IMR-90 (cell line): ENCODE results near the gene NIPAL1. TPM values are rescaled to one million over a fixed set of nuclear protein-coding genes. Genes with fewer than 3 reads are reported as not detected.

Experiments
- ATAC-seq: fragments of 200-7000 bp; cut with Tn5 transposase; 2 replicates; pipeline ENCODE4 v1.9.1; 2020; ENCODE audit warnings: low read depth, mild to moderate bottlenecking, moderate library complexity
- BruUV-seq: library from RNA; stranded (reverse); fragments of 400-500 nt; replicated peaks from 2 replicates; lab custom pipeline; 2021; lab: Mats Ljungman, UMichigan
- CTCF ChIA-PET: fragments of 300-600 bp; formaldehyde crosslinking; extraction: SDS; loops from one replicate; lab custom pipeline; 2021; ENCODE audit warnings: antibody characterized with exemption; lab: Yijun Ruan, JAX
- POLR2A ChIA-PET: fragments of 300-600 bp; sonication (Branson Sonifier 250); formaldehyde crosslinking; loops from one replicate; lab custom pipeline; 2022; ENCODE audit warnings: antibody characterized with exemption; ENCODE audit not compliant: unreplicated experiment; lab: Charles Lee
- DNase-seq: peaks from one replicate; pipeline ENCODE4 v3.0.0; 2013
- H2AFZ ChIP-seq: replicated peaks from 2 replicates; pipeline ENCODE3; 2013; ENCODE audit warnings: low read length, mild to moderate bottlenecking; ENCODE audit not compliant: poor library complexity
- H2AK5ac ChIP-seq: 2 replicates; pipeline ENCODE4 v1.6.1; 2013; ENCODE audit warnings: low read depth, low read length, inconsistent platforms
- H2AK9ac ChIP-seq: replicated peaks from 2 replicates; pipeline ENCODE3; 2013; ENCODE audit warnings: mild to moderate bottlenecking, low read depth, low read length, moderate library complexity; ENCODE audit not compliant: poor library complexity
- H2BK120ac ChIP-seq: 2 replicates; pipeline ENCODE4 v1.6.1; 2013; ENCODE audit warnings: low read depth, low read length, inconsistent platforms
- H2BK15ac ChIP-seq: 3 replicates; pipeline ENCODE4 v1.6.1; 2013; ENCODE audit warnings: low read depth, low read length, inconsistent platforms
- H2BK20ac ChIP-seq: 2 replicates; pipeline ENCODE4 v1.6.1; 2013; ENCODE audit warnings: low read depth, mild to moderate bottlenecking, inconsistent platforms, low read length, moderate library complexity
- H2BK5ac ChIP-seq: 2 replicates; pipeline ENCODE4 v1.6.1; 2013; ENCODE audit warnings: mild to moderate bottlenecking, low read depth, low read length, inconsistent platforms; ENCODE audit not compliant: poor library complexity, severe bottlenecking
- H3K14ac ChIP-seq: replicated peaks from 2 replicates; pipeline ENCODE4 v1.6.1; 2013; ENCODE audit warnings: low read depth, low read length, inconsistent platforms
- H3K18ac ChIP-seq: 2 replicates; pipeline ENCODE4 v1.6.1; 2013; ENCODE audit warnings: low read depth, low read length, control low read depth
- H3K23ac ChIP-seq: 2 replicates; pipeline ENCODE4 v1.6.1; 2013; ENCODE audit warnings: low read depth, low read length, inconsistent platforms
- H3K27ac ChIP-seq: 2 replicates; pipeline ENCODE4 v1.5.1; 2013; ENCODE audit warnings: mild to moderate bottlenecking, control low read depth, low read length; ENCODE audit not compliant: insufficient read depth
- H3K27me3 ChIP-seq: 2 replicates; pipeline ENCODE4 v1.6.1; 2013; ENCODE audit warnings: low read length; ENCODE audit not compliant: control insufficient read depth, insufficient read depth
- H3K36me3 ChIP-seq: 2 replicates; pipeline ENCODE4 v1.6.1; 2013; ENCODE audit warnings: low read length, mixed read lengths; ENCODE audit not compliant: control insufficient read depth, insufficient read depth
- H3K4ac ChIP-seq: 2 replicates; pipeline ENCODE4 v1.6.1; 2013; ENCODE audit warnings: low read depth, low read length, inconsistent platforms
- H3K4me1 ChIP-seq: 2 replicates; pipeline ENCODE4 v1.6.1; 2013; ENCODE audit warnings: low read length, mixed read lengths; ENCODE audit not compliant: control insufficient read depth, insufficient read depth
- H3K4me2 ChIP-seq: 2 replicates; pipeline ENCODE4 v1.6.1; 2013; ENCODE audit warnings: low read depth, mild to moderate bottlenecking, control low read depth, low read length, moderate library complexity
- H3K4me3 ChIP-seq: 2 replicates; pipeline ENCODE4 v1.5.1; 2013; ENCODE audit warnings: low read depth, mild to moderate bottlenecking, control low read depth, low read length, moderate library complexity; ENCODE audit not compliant: insufficient read depth
- H3K56ac ChIP-seq: 2 replicates; pipeline ENCODE4 v1.6.1; 2013; ENCODE audit warnings: low read length, inconsistent platforms; ENCODE audit not compliant: insufficient read depth; ENCODE audit errors: extremely low read depth
- H3K79me1 ChIP-seq, 2 experiments: 2 replicates each; pipeline ENCODE4 v1.6.1; 2013; ENCODE audit warnings: low read length in 2 of 2, inconsistent platforms in 1 of 2, low read depth in 1 of 2
- H3K9ac ChIP-seq: 2 replicates; pipeline ENCODE4 v1.6.1; 2013; ENCODE audit warnings: low read depth, low read length, control low read depth
- H3K9me1 ChIP-seq: 2 replicates; pipeline ENCODE4 v1.6.1; 2013; ENCODE audit warnings: low read length, inconsistent platforms; ENCODE audit not compliant: insufficient read depth
- H3K9me3 ChIP-seq: 2 replicates; pipeline ENCODE4 v1.6.1; 2013; ENCODE audit warnings: low read length; ENCODE audit not compliant: control insufficient read depth, insufficient read depth
- H4K20me1 ChIP-seq: 2 replicates; pipeline ENCODE4 v1.6.1; 2013; ENCODE audit warnings: low read length, inconsistent platforms; ENCODE audit not compliant: insufficient read depth
- H4K5ac ChIP-seq: 2 replicates; pipeline ENCODE4 v1.6.1; 2013; ENCODE audit warnings: mild to moderate bottlenecking, low read depth, low read length, control low read depth
- H4K8ac ChIP-seq, 2 experiments: 2 replicates each; pipeline ENCODE4 v1.6.1; 2013; ENCODE audit warnings: low read depth in 2 of 2, low read length in 2 of 2, control low read depth in 1 of 2, inconsistent platforms in 1 of 2
- H4K91ac ChIP-seq: 2 replicates; pipeline ENCODE4 v1.6.1; 2013; ENCODE audit warnings: low read depth, low read length, inconsistent platforms; ENCODE audit not compliant: insufficient read depth
- BHLHE40 ChIP-seq: fragments of 150-350 bp; IDR thresholded peaks from 2 replicates; pipeline ENCODE4 v1.6.1; 2016; ENCODE audit warnings: mild to moderate bottlenecking, low read depth, low read length
- CEBPB ChIP-seq: IDR thresholded peaks from 2 replicates; pipeline ENCODE4 v1.6.1; 2012; ENCODE audit warnings: low read depth, low read length, improper control_type of control experiment
- CHD1 ChIP-seq: IDR thresholded peaks from 2 replicates; pipeline ENCODE4 v1.6.1; 2012; ENCODE audit warnings: low read depth, low read length, improper control_type of control experiment
- ELK1 ChIP-seq: fragments of 150-350 bp; IDR thresholded peaks from 2 replicates; pipeline ENCODE4 v1.6.1; 2016; ENCODE audit warnings: low read depth, mild to moderate bottlenecking, low read length, moderate library complexity, borderline replicate concordance
- FOS ChIP-seq: fragments of 150-350 bp; IDR thresholded peaks from 2 replicates; pipeline ENCODE4 v1.6.1; 2016; ENCODE audit warnings: low read depth, low read length
- MAFK ChIP-seq: IDR thresholded peaks from 2 replicates; pipeline ENCODE4 v1.6.1; 2012; ENCODE audit warnings: low read depth, low read length, improper control_type of control experiment
- MAZ ChIP-seq: IDR thresholded peaks from 2 replicates; pipeline ENCODE4 v1.6.1; 2012; ENCODE audit warnings: low read depth, mild to moderate bottlenecking, low read length, improper control_type of control experiment, moderate library complexity, borderline replicate concordance
- MXI1 ChIP-seq: IDR thresholded peaks from 2 replicates; pipeline ENCODE4 v1.6.1; 2012; ENCODE audit warnings: low read depth, mild to moderate bottlenecking, low read length, moderate library complexity, borderline replicate concordance
- NFE2L2 ChIP-seq: fragments of 150-350 bp; IDR thresholded peaks from 2 replicates; pipeline ENCODE4 v1.6.1; 2016; ENCODE audit warnings: low read depth, mild to moderate bottlenecking, low read length
- POLR2A ChIP-seq: IDR thresholded peaks from 2 replicates; pipeline ENCODE4 v1.6.1; 2012; ENCODE audit warnings: mild to moderate bottlenecking, low read depth, low read length
- RAD21 ChIP-seq: IDR thresholded peaks from 2 replicates; pipeline ENCODE4 v1.6.1; 2012; ENCODE audit warnings: low read length, improper control_type of control experiment
- RCOR1 ChIP-seq: IDR thresholded peaks from 2 replicates; pipeline ENCODE4 v1.6.1; 2012; ENCODE audit warnings: mild to moderate bottlenecking, low read length, improper control_type of control experiment; ENCODE audit not compliant: insufficient replicate concordance
- RFX5 ChIP-seq: IDR thresholded peaks from 2 replicates; pipeline ENCODE4 v1.8.0; 2012; ENCODE audit warnings: low read depth, mild to moderate bottlenecking, low read length, moderate library complexity
- SMC3 ChIP-seq: fragments of 150-350 bp; IDR thresholded peaks from 2 replicates; pipeline ENCODE4 v1.6.1; 2016; ENCODE audit warnings: low read depth, mild to moderate bottlenecking, antibody characterized with exemption, low read length, moderate library complexity
- USF2 ChIP-seq: fragments of 150-350 bp; IDR thresholded peaks from 2 replicates; pipeline ENCODE4 v1.6.1; 2017; ENCODE audit warnings: mild to moderate bottlenecking, antibody characterized with exemption, low read length, low read depth
- WGBS, 2 experiments: methylation state at CpG; one replicate each; pipeline versions ENCODE4 v1.1.5 to v1.1.7; 2013; ENCODE audit warnings: missing lambda C conversion rate in 2 of 2; ENCODE audit not compliant: insufficient read length in 1 of 2; ENCODE audit errors: extremely low coverage in 2 of 2; 5-methylcytosine and 5-hydroxymethylcytosine counted together
- dilution Hi-C: fragments of 300-500 bp; cut with HindIII; formaldehyde crosslinking; loops from one replicate; pipeline ENCODE4 v1.14.3; 2018; ENCODE audit warnings: low sequenced_read_pairs; ENCODE audit not compliant: unreplicated experiment
- in situ Hi-C: fragments of 300-500 bp; cut with MboI; formaldehyde crosslinking; loops from 3 replicates; pipeline ENCODE4 v1.14.3; 2019; ENCODE audit warnings: low sequenced_read_pairs, inconsistent platforms, mixed read lengths
- intact Hi-C: fragments of 100-400 bp; cut with micrococcal nuclease; formaldehyde crosslinking; loops from 2 replicates; pipeline ENCODE4 v1.10.0; 2022
- polyA plus RNA-seq, 3 experiments: library from polyadenylated mRNA; depleted of rRNA; stranded (reverse); fragments of >200 nt; gene quantifications; 2 replicates each; pipeline ENCODE4 v1.2.3, GENCODE V29; 2012; ENCODE audit warnings: low replicate concordance in 1 of 3
- total RNA-seq: library from RNA; depleted of rRNA; stranded (reverse); fragments of >200 nt; gene quantifications from 2 replicates; pipeline ENCODE4 v1.2.3, GENCODE V29; 2012
- TF ChIP-seq, protein P1 (sequence below): conservative IDR thresholded peaks from 2 replicates; pipeline ENCODE4 v1.5.1; 2012; ENCODE audit warnings: mild to moderate bottlenecking, low read depth, low read length, improper control_type of control experiment

NIPAL1 gene
- total and polyA plus RNA-seq, 2 of the 4 experiments (the other 2 are of a cell fraction) = 0.89 to 1.1 TPM

- BruUV-seq = no TSS peak
- no peak overlapping the region for H2AK5ac ChIP-seq
- no peak overlapping the region for H3K56ac ChIP-seq
- no peak overlapping the region for H3K23ac ChIP-seq
- no peak overlapping the region for H3K18ac ChIP-seq
- no CpG with 5 or more reads among the region's 4 CpGs for WGBS, 2 experiments
- CTCF ChIA-PET = interaction anchor here (0.6 to 1.7 kb wide), 3 partner anchors 9 to 63 kb away, joined by 3 to 5 read pairs (median 3); no protein-coding TSS in a partner anchor
- no peak overlapping the region for H2BK120ac ChIP-seq
- no peak overlapping the region for H4K8ac ChIP-seq
- H2BK20ac ChIP-seq = no peak overlapping the region
- H3K9me3 ChIP-seq = no peaks in the 10 kb centered on the region
- no peaks in the 10 kb centered on the region for H3K9me1 ChIP-seq
- peaks cover 2% of the 10 kb centered on the region; the same call in 1 of the 2 replicates for H3K27me3 ChIP-seq
- intact Hi-C loops (no loop called here), dilution Hi-C loops (no loop called here), in situ Hi-C loops (no loop called here)
- H3K79me1 ChIP-seq = no peaks in the 10 kb centered on the region
- H3K27ac ChIP-seq = no peak overlapping the region
- no peaks in the 10 kb centered on the region for H4K20me1 ChIP-seq
- H3K9ac ChIP-seq = no peak overlapping the region
- H3K4me1 ChIP-seq = no peaks in the 10 kb centered on the region
- ATAC-seq = no peak
- DNase-seq = no peak
- POLR2A ChIA-PET = no interaction called here
- H2AFZ ChIP-seq = no peak overlapping the region
- H4K91ac ChIP-seq = no peak overlapping the region
- H2BK5ac ChIP-seq = no peak overlapping the region
- H3K4ac ChIP-seq = no peak overlapping the region
- H4K5ac ChIP-seq = no peak overlapping the region
- no peak overlapping the region for H3K4me3 ChIP-seq
- no peak overlapping the region for H2BK15ac ChIP-seq
- H3K4me2 ChIP-seq = no peak overlapping the region
- no peak overlapping the region for H3K14ac ChIP-seq
- H2AK9ac ChIP-seq = no peak overlapping the region
- TF ChIP-seq BHLHE40 = no peak
- no peak for TF ChIP-seq RFX5
- TF ChIP-seq, protein P1, sequence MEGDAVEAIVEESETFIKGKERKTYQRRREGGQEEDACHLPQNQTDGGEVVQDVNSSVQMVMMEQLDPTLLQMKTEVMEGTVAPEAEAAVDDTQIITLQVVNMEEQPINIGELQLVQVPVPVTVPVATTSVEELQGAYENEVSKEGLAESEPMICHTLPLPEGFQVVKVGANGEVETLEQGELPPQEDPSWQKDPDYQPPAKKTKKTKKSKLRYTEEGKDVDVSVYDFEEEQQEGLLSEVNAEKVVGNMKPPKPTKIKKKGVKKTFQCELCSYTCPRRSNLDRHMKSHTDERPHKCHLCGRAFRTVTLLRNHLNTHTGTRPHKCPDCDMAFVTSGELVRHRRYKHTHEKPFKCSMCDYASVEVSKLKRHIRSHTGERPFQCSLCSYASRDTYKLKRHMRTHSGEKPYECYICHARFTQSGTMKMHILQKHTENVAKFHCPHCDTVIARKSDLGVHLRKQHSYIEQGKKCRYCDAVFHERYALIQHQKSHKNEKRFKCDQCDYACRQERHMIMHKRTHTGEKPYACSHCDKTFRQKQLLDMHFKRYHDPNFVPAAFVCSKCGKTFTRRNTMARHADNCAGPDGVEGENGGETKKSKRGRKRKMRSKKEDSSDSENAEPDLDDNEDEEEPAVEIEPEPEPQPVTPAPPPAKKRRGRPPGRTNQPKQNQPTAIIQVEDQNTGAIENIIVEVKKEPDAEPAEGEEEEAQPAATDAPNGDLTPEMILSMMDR = no peak
- TF ChIP-seq SMC3 = no peak
- TF ChIP-seq CEBPB = no peak
- TF ChIP-seq NFE2L2 = no peak
- no peak for TF ChIP-seq MXI1
- no peak for TF ChIP-seq FOS
- no peak for TF ChIP-seq MAFK
- TF ChIP-seq CHD1 = no peak
- no peak for TF ChIP-seq RAD21
- no peak for TF ChIP-seq POLR2A
- no peak for TF ChIP-seq USF2
- no peak for TF ChIP-seq ELK1
- no peak for TF ChIP-seq RCOR1
- no peak for TF ChIP-seq MAZ
- H3K36me3 ChIP-seq = no peaks in the 10 kb centered on the region
Observed at GRCh38 chr4:48024522-48024921, 8.0 kb downstream of the NIPAL1 start.
